GM19438 (cell line): ENCODE data around the gene TNRC18.
"Not testable (repeated sequence)": the region's sequence is repeated elsewhere in the genome, so short reads cannot be mapped to it uniquely, and the experiment has no call there.

Experiments
- ATAC-seq: cut with Tn5 transposase; IDR thresholded peaks from one replicate; pipeline ENCODE4 v1.9.1; 2021; ENCODE audit warnings: low read depth; ENCODE audit not compliant: unreplicated experiment

Gene TNRC18

DNA sequence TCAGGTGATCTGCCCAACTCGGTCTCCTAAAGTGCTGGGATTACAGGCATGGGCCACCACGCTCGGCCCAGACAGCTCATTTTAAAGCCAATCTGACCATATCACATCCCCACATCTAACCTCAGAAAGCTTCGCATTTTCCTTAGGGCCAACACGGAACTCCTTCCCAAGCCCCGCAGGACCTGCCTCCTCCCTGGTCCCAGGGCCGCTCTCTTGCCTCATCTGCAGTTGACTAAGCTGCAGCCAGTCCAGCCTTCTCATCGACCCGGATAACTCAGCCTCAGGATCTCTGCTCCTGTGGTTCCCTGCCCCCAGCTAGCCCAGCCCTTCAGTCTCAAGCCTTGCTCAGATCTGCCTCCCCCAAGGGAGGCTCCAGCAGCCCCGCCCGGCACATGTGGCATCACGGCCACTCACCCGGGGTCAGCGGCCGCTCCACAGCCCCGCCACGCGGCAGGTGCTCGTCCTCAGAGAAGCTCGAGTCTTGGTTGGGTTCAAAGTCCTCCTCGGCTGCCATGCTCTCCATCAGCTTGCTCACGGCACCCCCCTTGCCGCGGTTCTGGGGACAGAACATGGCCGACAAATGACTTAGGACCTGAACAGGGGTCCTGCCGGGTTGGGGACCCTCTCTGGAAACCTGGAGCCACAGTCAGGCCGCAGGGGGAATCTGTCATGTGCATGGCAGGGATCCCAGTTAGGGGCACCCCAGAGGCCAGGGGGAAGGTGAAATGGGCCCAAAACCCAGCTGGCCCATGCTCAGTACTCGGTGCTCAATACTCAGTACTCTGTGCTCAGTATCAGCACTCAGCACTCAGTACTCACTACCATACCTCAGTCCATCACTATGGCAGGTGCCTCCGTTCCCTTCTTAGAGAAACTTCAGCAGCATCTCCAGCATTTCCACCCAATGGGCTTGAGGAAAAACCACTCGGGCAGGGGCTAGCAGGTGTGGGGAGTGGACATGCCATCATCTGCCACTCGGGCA lies 99.5 kb downstream of the TNRC18 start:
- ATAC-seq = not testable (repeated sequence)

DNA sequence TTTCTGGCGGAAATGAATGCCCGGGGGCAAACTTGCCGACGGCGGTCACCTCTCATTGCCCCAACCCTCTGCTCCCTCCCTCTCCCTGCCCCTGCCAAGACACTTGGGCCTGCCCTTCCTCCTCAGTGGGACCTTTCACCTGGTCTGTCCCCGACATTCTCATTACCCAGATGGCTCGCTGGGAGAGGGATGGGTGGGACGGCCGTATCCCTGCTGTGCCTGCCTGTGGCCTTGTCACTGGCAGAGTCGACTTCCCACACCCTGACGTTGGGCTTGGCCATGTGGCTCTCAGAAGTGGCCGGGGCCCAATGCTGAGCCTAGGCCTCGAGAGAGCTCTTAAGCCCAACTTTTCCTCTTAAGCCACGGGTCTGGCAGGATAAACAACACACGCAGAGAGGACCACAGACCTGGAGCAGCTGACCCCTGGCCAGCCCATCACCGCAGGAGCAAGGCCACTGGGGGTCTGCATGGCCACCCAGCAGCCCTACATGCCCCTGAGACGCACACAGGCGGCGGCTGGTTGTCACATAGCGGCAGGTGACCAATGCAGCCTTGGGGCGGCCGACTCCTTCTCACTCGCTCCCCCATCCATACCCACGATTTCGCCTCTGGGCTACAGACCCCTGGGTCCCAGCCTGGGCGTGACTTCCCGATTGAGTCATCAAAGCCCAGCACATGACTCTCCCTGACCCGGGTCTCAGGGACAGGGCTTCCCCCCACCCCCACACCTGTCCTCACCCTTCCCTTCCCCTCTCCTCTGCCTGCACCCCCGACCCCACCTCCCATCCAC lies 100.8 kb downstream of the TNRC18 start:
- ATAC-seq = no peak

DNA sequence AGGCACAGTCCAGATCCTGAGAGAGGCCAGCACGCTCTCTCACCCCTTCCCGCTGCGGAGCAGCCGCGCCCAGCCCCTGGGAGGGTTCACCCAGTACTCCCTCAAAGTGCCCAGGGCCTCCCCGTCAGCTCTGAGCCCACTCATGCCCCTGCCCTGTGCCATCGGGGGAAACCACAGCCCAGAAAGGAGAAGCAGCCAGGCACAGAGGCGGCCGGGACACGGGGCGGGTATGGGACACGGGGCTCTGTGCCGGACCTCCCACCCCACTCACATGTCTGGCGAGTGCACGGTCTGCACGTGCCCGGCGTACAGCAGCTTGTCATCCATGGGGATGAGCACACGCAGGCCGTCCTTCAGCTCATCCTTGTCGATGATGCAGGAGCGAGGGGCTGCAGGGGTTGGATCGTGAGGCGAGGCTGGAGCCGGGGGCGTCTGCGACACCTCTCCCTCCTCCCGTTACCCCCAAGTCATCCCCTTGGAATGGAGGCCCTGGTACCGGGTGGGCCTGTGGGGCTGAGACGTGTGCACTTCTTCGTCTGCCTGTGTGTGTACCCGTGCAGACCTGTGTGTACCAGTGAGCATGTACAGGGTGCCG lies 102.7 kb downstream of the TNRC18 start:
- ATAC-seq = no peak

DNA sequence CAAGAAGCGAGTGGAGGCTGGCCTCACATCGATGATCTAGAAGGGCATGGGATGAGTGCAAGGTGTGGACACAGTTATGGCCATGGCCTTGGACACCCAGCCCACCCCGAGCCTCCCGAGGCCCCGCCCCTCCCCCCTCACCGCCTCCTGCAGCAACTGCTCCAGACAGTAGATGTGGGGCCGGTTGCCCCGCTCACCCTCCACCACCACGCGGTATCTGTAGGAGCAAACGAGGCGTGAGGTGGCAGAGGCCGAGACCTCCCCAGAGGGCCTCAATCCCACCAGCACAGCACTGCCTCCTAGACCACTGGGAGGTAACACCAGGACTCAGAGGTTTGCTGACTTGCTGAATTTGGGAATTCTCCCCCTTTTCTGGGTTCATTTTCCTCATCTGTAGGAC lies 103.2 kb downstream of the TNRC18 start:
- ATAC-seq = no peak

DNA sequence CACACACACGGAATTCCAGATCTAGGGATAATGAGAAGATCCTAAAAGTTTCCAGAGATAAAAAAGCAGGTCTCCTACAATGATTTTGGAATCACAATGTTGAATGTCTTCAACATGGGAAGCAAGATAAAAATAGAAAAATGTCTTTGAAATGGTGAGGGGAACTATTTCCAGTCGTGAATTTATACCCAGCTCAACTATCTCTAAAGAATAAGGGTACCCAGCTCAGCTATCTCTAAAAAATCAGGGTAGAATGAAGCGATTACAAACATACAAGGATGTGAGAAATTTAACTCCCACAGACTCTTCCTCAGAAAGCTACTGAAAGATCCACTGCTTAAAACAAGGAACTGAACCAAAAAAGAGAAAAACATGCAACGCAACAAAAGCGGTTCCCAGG lies 105.0 kb downstream of the TNRC18 start:
- not testable (repeated sequence) for ATAC-seq

DNA sequence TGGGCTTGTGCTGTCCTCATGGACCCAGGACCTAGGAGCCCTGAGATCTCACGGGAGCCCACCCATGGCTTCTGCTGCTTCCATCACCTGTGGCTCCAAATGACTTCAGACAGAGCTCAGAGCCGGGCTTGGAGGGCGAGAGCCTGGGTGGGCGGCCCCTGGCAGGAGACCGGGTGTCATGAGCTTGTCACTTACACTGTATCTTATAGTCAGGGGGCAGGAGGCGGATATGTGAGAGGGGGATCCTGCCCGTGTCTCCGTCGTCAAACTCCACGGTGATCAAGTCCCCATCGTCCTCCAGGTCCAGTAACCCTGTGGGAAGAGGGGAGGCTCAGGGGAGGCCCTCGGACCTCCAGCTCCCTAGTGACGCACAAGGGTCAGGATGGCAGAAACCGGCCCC lies 107.9 kb downstream of the TNRC18 start:
- no peak for ATAC-seq

DNA sequence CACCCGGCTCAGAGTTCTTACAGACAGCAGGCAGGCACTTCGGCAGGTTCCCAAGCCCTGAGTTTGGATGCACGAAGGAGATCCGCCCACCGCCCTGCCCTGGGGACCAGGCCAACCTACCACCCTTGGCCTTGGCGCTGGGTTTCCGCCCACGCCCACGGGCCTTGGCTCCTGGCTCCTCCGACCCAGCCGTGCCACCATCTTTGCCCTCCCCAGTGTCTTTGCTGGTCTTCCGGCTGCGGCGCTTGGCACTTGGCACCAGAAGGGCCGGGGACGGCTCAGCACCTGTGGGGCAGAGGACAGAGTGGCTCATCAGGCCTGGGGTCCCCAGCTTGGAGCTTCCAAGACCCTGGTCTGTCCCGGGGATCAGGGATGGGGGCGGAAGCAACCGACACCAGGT lies 108.8 kb downstream of the TNRC18 start:
- no peak for ATAC-seq

DNA sequence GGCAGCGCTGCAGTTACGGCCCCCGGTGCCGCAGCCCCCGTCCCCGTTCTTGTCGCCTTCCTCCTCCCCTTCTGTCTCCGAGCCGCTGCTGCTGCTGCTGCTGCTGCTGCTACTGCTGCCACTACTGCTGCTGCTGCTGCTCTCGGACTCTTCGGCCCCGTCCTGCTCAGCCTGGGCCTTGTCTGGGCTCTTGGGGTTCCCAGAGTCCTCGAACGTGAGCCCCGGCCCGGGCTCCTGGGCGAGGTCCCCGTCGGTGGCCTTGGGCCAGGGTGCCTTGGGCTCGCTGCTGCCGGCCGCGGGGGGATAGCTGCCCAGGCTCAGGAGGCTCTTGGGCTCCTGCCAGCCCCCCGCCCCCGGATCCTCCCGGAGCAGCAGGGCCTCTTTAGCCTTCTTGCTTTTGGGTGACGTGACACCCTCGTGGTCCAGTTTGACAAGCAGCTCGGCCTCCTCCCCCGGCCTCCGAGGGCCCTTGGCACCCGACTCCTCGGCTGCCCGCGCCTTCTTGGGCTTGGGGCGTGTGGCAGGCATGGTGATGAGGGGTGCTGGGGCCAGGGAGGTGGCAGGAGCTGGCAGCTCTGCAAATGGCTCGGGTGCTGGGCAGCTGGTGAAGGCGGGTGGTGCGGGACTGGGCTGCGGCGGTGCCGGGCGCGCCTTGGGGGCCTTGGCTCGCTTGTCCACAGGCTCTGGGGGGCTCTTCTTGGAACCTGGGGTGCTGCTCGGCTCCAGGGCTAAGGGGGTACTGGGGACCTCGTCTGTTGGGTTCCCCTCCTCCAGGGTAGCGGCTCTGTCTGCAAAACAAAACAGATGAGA lies 110.4 kb downstream of the TNRC18 start:
- ATAC-seq = not testable (repeated sequence)

DNA sequence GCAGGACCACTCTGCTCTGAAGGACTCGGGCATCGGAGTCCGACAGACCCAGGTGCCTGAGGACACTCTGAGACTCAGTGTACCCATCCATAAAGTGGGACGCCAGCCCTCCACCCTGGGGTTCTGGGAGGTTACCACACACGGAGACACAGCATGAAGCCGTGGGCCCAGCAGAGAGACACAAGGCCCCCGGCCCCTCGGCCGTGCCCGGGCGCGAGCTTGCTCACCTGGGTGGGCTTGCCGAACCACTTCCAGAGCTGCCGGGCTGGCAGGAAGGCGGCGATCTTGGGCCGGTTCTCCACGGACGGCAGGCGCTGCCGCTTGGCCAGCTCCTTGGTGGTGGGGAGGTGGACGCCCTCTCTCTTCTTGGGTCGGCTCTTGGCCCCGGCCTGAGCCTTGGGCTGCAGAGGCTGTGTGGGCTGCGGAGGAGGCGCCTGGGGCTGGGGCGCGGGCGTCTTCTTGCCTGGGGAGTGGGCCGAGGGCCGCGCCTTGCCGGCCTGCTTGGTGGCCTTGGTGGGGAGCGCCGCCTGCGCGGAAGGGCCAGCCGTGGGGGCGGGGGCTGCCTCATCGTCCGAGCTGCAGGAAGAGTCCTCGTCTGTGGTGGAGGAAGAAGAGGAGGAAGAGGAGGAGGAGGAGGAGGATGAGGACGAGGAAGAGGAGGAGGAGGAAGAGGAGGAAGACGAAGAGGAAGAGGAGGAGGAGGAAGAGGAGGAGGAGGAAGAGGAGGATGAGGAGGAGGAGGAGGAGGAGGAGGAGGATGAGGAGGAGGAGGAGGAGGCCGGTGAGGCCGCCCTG lies 111.2 kb downstream of the TNRC18 start:
- not testable (repeated sequence) for ATAC-seq

DNA sequence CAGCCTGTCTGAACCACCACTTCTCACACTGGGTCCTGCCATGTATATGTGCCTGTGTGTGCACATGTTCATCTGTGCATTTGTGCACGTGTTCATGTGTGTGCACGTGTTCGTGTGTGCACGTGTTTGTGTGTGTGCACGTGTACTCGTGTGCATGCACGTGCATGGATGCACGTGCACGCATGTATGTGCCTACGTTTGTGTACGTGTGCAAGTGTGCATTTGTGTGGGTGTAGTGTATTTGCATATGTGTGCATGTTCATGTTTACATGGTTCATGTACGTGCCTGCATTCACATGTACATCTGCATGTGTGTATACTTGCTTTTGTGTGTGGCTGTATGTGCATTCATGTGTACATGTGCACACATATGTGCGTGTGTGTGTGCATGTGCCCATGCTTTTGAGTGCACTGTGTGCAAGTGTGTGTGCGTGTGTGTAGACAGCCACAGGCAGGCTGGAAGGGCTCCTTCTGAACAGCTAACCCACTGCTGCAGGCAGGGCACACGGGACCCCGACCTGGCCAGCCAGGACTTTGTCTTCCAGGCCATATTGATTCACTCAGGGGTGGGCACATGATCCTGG lies 112.7 kb downstream of the TNRC18 start:
- no peak for ATAC-seq

DNA sequence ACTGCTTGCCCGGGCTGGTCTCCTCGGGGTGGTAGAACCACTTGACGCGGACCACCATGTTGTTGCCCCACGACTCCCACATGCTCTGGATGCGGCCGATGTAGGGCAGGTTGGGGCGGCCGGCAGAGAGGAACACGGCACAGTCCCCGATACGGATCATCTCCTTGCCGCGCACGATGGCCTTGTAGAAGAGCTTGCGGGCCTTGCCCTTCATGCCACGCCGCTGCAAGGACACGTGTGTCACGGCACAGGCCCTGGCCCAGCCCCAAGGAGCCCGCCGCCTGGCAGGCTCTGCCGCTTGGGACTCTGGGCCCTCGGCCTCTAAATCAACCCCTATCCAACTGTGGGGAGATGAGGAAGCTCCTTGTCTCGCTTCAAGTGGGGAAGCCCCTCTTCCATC lies 114.5 kb downstream of the TNRC18 start:
- ATAC-seq = no peak

DNA sequence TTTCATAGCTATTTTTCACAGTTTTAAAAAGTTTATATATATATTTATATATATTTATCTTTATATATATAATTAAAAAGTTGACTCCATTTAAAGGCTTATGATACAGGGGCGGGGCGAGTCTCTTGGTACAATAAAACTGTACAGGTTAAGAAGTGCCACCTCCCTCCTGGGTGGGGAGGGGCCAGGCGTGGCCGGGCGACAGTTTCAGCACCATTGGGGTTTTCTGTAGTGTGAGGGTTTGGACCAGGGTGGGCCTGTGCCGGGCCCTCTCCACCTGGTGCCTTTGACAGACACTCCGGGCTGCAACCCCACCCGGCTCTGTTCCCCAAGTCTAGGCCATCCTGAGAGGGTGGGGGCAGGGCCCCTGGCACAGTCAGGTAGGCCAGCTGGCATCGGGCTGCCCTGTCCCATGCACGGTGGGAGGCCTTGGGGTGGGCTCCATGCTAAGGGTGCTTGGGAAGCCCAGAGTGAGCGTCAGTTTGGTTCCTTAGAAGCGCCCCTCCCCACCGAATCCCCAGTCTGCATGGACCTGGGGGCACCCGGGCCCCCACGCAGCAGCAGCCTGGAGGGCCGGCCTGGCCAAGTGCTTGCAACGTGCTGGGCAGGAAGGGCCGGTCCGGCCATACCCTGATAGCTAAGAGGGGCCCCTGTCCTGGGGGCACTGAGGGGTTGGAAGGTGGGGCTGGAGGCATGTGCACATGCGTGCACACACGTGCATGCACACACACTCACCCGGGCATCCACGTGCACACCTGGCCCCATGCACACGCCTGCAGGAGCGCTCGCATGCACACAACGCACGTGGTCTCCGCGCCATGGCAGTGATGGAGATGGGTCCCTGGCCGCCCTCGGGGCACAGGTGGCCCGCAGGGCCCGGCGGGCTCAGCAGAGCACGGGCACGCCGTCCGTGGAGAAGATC lies 116.2 kb downstream of the TNRC18 start:
- ATAC-seq = not testable (repeated sequence)

DNA sequence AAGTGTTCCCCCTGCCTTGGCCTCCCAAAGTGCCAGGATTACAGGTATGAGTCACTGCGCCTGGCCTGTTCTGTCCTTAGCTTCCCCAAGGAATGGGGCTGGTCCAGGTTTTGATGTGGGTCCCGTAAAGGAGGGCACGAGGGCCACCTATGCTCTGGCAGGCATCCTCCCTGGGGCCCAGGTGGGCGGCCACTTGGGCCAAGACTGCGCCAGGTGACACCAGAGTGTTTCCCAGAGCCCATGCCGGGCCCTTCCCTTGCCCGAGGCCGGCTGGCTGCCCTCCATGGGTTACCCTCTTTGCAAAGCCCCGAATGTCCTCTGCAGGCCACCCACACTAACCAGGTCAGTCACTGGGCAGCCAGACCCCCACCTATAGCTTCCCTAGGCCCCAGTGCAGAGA lies 118.6 kb downstream of the TNRC18 start:
- ATAC-seq = not testable (repeated sequence)

DNA sequence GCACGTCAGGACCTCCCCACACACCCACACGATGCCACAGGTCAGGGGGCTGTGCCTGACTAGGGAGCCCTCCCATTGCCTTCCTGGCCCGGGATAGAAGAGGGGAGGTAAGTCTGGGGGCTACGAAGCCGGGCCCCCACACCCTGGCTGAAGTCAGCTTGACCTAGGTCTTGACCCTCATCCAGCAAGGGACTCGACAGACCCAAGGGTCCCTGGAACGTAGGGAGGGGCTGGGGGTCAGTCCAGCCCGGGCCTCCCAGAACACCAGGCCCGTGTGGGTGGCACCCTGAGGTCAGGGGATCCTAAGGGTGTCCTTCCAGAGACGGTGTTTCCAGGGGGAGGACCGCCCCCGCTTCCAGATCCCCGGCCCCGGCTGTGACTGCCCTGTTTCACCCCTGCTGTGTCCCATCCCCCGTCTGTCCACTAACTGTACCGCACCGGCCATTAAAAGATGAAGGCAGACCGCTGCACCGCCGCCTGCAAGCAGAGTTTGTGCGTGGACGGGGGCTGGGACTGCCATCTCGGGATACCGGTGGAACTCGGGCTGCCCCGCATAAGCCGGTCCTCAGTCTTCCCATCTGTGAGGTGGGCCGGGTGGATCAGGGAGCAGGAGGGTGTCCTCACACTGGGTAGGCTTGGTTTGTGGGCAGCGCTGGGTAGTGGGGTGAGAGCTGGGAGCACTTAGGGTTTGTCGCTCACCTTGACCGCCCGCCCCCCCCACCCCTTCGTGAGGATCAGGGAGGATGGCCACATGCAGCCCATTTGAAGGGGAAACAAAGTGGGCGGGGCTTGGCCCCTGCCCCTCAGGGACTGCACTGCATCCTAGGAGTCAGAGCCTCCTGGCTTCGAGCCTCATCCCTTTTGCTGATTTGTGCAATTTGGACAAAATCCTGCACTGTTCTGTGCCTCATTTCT lies 119.8 kb downstream of the TNRC18 start:
- no peak for ATAC-seq

DNA sequence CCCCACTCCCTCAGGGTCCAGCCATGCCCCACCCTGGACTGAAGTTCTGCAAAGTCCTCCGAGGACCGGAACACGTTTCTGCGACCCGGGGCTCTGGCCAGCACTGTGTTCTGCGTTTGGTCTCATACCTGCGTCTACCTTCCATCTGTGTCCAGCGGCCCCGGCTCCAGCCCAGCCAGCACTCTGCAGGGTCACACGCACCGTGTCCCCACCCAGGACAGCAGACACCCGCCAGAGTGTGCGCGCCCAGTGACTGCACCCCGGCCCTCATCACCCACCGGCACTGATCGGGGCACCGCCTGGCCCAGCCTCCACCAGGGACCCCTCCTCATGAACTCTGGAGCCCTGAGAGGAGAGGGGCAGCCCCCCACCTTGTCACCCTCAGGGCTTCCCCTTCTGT lies 120.6 kb downstream of the TNRC18 start:
- ATAC-seq = no peak

DNA sequence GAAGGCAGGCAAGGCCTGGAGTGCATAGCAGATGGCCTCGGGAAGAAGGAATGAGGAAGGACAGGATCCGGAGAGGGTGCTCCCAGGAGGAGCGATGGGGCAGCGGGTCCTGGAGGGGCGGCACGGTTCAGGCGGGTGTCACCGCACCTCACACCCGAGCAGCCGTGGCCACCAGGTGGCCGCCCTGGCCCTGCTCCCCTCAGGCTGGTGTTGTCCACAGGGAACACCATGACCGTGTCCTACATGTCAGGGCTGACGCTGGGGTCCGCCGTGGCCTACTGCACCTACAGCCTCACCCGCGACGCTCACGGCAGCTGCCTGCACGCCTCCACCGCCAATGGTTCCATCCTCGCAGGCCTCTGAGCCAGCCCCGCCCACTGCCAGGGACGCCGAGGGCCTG lies 121.1 kb downstream of the TNRC18 start:
- no peak for ATAC-seq

DNA sequence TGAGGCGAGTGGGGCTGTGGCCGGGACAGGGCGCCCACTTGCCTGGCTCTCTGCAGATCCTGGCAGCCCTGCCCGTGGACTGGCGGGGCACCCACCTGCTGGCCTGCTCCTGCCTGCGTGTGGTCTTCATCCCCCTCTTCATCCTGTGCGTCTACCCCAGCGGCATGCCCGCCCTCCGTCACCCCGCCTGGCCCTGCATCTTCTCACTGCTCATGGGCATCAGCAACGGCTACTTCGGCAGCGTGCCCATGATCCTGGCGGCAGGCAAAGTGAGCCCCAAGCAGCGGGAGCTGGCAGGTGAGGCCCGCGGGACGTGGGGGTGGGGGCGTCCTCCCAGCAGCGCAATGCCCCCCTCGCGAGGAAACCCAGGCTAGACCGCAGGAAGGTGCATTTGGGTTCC lies 123.3 kb downstream of the TNRC18 start:
- ATAC-seq = no peak
